HepG2 (cell line): Measurements from ENCODE around the gene TRIM7. TPM values are rescaled to one million over a fixed set of nuclear protein-coding genes. Genes with fewer than 3 reads are reported as not detected.

Experiments used
- CERS6 ChIP-seq: sonication (generic); formaldehyde crosslinking; IDR thresholded peaks from 2 replicates; pipeline ENCODE4 v1.5.0; 2020; ENCODE audit warnings: missing genetic modification reagents
- HDAC1 ChIP-seq: sonication (generic); formaldehyde crosslinking; IDR thresholded peaks from 2 replicates; pipeline ENCODE4 v1.5.1; 2020; ENCODE audit warnings: mild to moderate bottlenecking, missing genetic modification reagents
- HNRNPL ChIP-seq: fragments of 200-400 bp; formaldehyde crosslinking; IDR thresholded peaks from 2 replicates; pipeline ENCODE4 v1.6.1; 2017; ENCODE audit warnings: mild to moderate bottlenecking, low read depth, low read length
- ISL2 ChIP-seq: sonication (generic); formaldehyde crosslinking; IDR thresholded peaks from 2 replicates; pipeline ENCODE4 v1.5.0; 2020; ENCODE audit warnings: missing genetic modification reagents
- NKX3-1 ChIP-seq: sonication (generic); formaldehyde crosslinking; IDR thresholded peaks from 2 replicates; pipeline ENCODE4 v1.5.0; 2020; ENCODE audit warnings: missing genetic modification reagents
- ZBTB34 ChIP-seq: sonication (generic); formaldehyde crosslinking; IDR thresholded peaks from 2 replicates; pipeline ENCODE4 v1.8.0; 2022; ENCODE audit warnings: mild to moderate bottlenecking, missing genetic modification reagents
- ZNF121 ChIP-seq: sonication (generic); formaldehyde crosslinking; IDR thresholded peaks from 2 replicates; pipeline ENCODE4 v1.5.0; 2020; ENCODE audit warnings: mild to moderate bottlenecking, missing genetic modification reagents
- ZNF503 ChIP-seq: sonication (generic); formaldehyde crosslinking; IDR thresholded peaks from 2 replicates; pipeline ENCODE4 v1.4.0; 2020; ENCODE audit warnings: missing genetic modification reagents
- ZNF530 ChIP-seq: sonication (generic); formaldehyde crosslinking; IDR thresholded peaks from 2 replicates; pipeline ENCODE4 v1.5.0; 2020; ENCODE audit warnings: low read depth, mild to moderate bottlenecking, missing genetic modification reagents
- ZNF556 ChIP-seq: sonication (generic); formaldehyde crosslinking; IDR thresholded peaks from 2 replicates; pipeline ENCODE4 v1.4.0; 2020; ENCODE audit warnings: mild to moderate bottlenecking, missing genetic modification reagents, borderline replicate concordance
- ZNF766 ChIP-seq: sonication (generic); formaldehyde crosslinking; IDR thresholded peaks from 2 replicates; pipeline ENCODE4 v1.5.0; 2020; ENCODE audit warnings: missing genetic modification reagents, borderline replicate concordance
- ZNF772 ChIP-seq: sonication (generic); formaldehyde crosslinking; IDR thresholded peaks from 2 replicates; pipeline ENCODE4 v1.5.0; 2020; ENCODE audit warnings: mild to moderate bottlenecking, missing genetic modification reagents
- polyA plus RNA-seq, 8 experiments: library from polyadenylated mRNA; depleted of rRNA in 3 of 8; stranded (reverse) in 7 of 8; unstranded in 1 of 8; fragments of >200 nt; fragmentation: Illumina TruSeq in 4 of 8; extraction: Trizol in 4 of 8; gene quantifications; 2 replicates each; pipeline versions ENCODE4 v1.2.1 to v1.2.3, GENCODE V29; 2011 to 2016; ENCODE audit warnings: low read depth in 4 of 8, missing spikeins in 1 of 8, mixed read lengths in 1 of 8; ENCODE audit not compliant: insufficient read depth in 1 of 8
- total RNA-seq, 5 experiments: library from RNA; depleted of rRNA; stranded (reverse); fragments of >200 nt; fragmentation: Illumina TruSeq; extraction: Trizol; gene quantifications; 2 replicates each; pipeline ENCODE4 v1.2.3, GENCODE V29; 2016; ENCODE audit warnings: low read depth in 1 of 5
- TF ChIP-seq, protein P1 (sequence below): sonication (generic); formaldehyde crosslinking; IDR thresholded peaks from 2 replicates; pipeline ENCODE4 v1.4.0; 2020; ENCODE audit warnings: mild to moderate bottlenecking, missing genetic modification reagents, borderline replicate concordance
- TF ChIP-seq, protein P2 (sequence below): sonication (generic); formaldehyde crosslinking; IDR thresholded peaks from 2 replicates; pipeline ENCODE4 v1.8.0; 2022; ENCODE audit warnings: mild to moderate bottlenecking, missing genetic modification reagents; ENCODE audit not compliant: insufficient replicate concordance
- TF ChIP-seq, protein P3 (sequence below): sonication (generic); formaldehyde crosslinking; IDR thresholded peaks from 2 replicates; pipeline ENCODE4 v1.4.0; 2020; ENCODE audit warnings: mild to moderate bottlenecking, missing genetic modification reagents

The TRIM7 gene
- total and polyA plus RNA-seq, 2 of the 13 experiments (the other 11 are each of a cell fraction or from before 2014, with no cell fraction given) = 0.13 TPM; not detected in 1

DNA sequence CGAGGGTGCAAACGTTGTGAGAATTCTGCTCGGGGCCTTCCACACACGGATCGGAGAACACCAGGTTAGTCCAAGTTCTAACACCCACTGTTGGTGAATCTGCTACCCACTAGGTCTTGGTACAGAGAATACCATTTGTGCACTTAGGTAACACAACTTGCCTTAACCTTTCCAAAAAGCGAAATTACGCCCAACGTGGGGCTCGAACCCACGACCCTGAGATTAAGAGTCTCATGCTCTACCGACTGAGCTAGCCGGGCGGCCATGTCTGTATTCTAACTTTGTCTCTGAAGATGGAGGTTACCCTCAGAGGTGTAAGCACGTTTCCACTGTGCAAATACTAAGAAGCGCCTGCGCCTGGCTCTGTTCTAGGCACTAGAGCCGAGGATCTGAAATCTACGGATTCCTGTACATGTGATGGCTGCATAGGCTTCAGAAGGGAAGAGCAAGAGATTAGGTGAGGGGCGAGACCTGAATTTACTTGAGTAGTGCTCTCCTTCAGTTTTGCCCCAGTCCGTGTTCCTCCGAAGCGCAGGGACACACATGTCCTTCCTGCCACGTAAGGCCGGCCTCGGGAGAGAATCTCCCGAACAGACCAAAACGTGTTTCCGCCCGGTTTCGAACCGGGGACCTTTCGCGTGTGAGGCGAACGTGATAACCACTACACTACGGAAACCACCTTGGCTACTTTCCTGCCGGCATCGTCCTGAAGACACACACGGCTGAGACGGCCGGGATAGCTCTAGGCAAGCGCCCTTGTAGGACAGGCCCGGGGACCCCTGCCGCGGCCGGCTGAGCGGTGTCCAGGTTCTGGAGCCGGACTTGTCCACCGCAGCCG is 17.0 kb upstream of the TRIM7 start (continued):
- TF ChIP-seq ZNF503 (no peak; the same call in 1 of the 2 replicates), HDAC1 (CRISPR knock-in tag) (peak; percentile 21), HNRNPL (no peak), NKX3-1 (peak; percentile 87), ZBTB34 (CRISPR knock-in tag) (peak; percentile 68; the same call in 1 of the 2 replicates), ZNF530 (no peak), CERS6 (CRISPR knock-in tag) (peak; percentile 47; the same call in 1 of the 2 replicates), ZNF121 (0 out of 2 replicates have a peak, but pooled peaks have one; percentile 32), ZNF766 (CRISPR knock-in tag) (peak; percentile 69; the same call in 1 of the 2 replicates), ZNF556 (CRISPR knock-in tag) (peak; percentile 89; the same call in 1 of the 2 replicates), ZNF772 (CRISPR knock-in tag) (no peak; the same call in 1 of the 2 replicates), ISL2 (CRISPR knock-in tag) (peak; percentile 70)
- TF ChIP-seq, protein P1, sequence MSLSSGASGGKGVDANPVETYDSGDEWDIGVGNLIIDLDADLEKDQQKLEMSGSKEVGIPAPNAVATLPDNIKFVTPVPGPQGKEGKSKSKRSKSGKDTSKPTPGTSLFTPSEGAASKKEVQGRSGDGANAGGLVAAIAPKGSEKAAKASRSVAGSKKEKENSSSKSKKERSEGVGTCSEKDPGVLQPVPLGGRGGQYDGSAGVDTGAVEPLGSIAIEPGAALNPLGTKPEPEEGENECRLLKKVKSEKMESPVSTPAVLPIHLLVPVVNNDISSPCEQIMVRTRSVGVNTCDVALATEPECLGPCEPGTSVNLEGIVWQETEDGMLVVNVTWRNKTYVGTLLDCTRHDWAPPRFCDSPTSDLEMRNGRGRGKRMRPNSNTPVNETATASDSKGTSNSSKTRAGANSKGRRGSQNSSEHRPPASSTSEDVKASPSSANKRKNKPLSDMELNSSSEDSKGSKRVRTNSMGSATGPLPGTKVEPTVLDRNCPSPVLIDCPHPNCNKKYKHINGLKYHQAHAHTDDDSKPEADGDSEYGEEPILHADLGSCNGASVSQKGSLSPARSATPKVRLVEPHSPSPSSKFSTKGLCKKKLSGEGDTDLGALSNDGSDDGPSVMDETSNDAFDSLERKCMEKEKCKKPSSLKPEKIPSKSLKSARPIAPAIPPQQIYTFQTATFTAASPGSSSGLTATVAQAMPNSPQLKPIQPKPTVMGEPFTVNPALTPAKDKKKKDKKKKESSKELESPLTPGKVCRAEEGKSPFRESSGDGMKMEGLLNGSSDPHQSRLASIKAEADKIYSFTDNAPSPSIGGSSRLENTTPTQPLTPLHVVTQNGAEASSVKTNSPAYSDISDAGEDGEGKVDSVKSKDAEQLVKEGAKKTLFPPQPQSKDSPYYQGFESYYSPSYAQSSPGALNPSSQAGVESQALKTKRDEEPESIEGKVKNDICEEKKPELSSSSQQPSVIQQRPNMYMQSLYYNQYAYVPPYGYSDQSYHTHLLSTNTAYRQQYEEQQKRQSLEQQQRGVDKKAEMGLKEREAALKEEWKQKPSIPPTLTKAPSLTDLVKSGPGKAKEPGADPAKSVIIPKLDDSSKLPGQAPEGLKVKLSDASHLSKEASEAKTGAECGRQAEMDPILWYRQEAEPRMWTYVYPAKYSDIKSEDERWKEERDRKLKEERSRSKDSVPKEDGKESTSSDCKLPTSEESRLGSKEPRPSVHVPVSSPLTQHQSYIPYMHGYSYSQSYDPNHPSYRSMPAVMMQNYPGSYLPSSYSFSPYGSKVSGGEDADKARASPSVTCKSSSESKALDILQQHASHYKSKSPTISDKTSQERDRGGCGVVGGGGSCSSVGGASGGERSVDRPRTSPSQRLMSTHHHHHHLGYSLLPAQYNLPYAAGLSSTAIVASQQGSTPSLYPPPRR (CRISPR knock-in tag) = peak; percentile 20; the same call in 1 of the 2 replicates
- TF ChIP-seq, protein P2, sequence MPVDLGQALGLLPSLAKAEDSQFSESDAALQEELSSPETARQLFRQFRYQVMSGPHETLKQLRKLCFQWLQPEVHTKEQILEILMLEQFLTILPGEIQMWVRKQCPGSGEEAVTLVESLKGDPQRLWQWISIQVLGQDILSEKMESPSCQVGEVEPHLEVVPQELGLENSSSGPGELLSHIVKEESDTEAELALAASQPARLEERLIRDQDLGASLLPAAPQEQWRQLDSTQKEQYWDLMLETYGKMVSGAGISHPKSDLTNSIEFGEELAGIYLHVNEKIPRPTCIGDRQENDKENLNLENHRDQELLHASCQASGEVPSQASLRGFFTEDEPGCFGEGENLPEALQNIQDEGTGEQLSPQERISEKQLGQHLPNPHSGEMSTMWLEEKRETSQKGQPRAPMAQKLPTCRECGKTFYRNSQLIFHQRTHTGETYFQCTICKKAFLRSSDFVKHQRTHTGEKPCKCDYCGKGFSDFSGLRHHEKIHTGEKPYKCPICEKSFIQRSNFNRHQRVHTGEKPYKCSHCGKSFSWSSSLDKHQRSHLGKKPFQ (CRISPR knock-in tag) = no peak
- TF ChIP-seq, protein P3, sequence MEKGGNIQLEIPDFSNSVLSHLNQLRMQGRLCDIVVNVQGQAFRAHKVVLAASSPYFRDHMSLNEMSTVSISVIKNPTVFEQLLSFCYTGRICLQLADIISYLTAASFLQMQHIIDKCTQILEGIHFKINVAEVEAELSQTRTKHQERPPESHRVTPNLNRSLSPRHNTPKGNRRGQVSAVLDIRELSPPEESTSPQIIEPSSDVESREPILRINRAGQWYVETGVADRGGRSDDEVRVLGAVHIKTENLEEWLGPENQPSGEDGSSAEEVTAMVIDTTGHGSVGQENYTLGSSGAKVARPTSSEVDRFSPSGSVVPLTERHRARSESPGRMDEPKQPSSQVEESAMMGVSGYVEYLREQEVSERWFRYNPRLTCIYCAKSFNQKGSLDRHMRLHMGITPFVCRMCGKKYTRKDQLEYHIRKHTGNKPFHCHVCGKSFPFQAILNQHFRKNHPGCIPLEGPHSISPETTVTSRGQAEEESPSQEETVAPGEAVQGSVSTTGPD (CRISPR knock-in tag) = no peak; the same call in 1 of the 2 replicates
